ENCODE results near the gene PLEKHA6. TPM values are rescaled to one million over a fixed set of nuclear protein-coding genes. Genes with fewer than 3 reads are reported as not detected.

Gene PLEKHA6
- total and polyA plus RNA-seq, 2 of the 4 experiments (the other 2 are of a cell fraction): 8.2 to 19.9 TPM

DNA sequence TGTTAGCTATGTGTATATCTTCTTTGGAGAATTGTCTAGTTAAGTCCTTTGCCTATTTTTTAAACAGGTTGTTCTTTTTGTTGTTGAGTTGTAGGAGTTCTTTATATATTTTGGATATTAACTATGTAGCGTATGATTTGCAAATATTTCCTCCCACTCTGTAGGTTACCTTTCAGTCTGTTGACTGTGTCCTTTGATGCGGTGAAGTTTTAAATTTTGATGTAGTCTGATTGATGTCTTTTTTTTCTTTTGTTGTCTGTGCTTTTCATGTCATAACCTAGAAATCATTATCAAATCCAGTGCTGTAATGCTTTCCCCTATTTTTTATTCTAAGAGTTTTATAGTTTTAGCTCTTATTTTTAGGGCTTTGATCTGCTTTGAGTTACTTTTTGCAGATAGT lies 154.8 kb downstream of the PLEKHA6 start:
- in situ Hi-C loops (cut with MboI; ENCODE audit: low sequenced_read_pairs) (loop anchor here (5.0 kb wide), 1 partner anchor 38 kb away; the partner anchor contains the start of gene REN), dilution Hi-C loops (cut with HindIII; ENCODE audit: low sequenced_read_pairs, unreplicated experiment) (no loop called here), intact Hi-C loops (cut with micrococcal nuclease) (no loop called here)
- no CpG with 5 or more reads among the region's 2 CpGs for WGBS, 2 experiments (ENCODE audit: extremely low coverage in 2 of 2, insufficient read length in 1 of 2)
- H3K23ac ChIP-seq (ENCODE audit: low read depth, low read length): no peak overlapping the region
- H2BK15ac ChIP-seq (ENCODE audit: low read depth, low read length): no peak overlapping the region
- H3K18ac ChIP-seq (ENCODE audit: low read depth, low read length): no peak overlapping the region
- no peak overlapping the region for H3K14ac ChIP-seq (replicated peaks; ENCODE audit: low read depth, low read length)
- H3K36me3 ChIP-seq (ENCODE audit: control insufficient read depth, insufficient read depth, low read length): no peaks in the 10 kb centered on the region
- peaks cover 3% of the 10 kb centered on the region; the same call in 1 of the 2 replicates for H3K4me1 ChIP-seq (ENCODE audit: control insufficient read depth, insufficient read depth, low read length)
- no peak overlapping the region for H2BK20ac ChIP-seq (ENCODE audit: low read depth, low read length)
- H3K56ac ChIP-seq (ENCODE audit: extremely low read depth, insufficient read depth, low read length): no peak overlapping the region
- no peak overlapping the region for H2BK120ac ChIP-seq (ENCODE audit: low read depth, low read length)
- peaks cover 16% of the 10 kb centered on the region; the same call in 1 of the 2 replicates for H3K9me1 ChIP-seq (ENCODE audit: insufficient read depth, low read length)
- H3K4me3 ChIP-seq (ENCODE audit: insufficient read depth, low read depth, low read length): no peak overlapping the region
- no TSS peak for BruUV-seq (replicated peaks)
- no peak overlapping the region for H3K4me2 ChIP-seq (ENCODE audit: low read depth, low read length)
- H3K27me3 ChIP-seq (ENCODE audit: control insufficient read depth, insufficient read depth, low read length): no peaks in the 10 kb centered on the region
- H2AK9ac ChIP-seq (replicated peaks; ENCODE audit: low read depth, low read length, poor library complexity): no peak overlapping the region
- DNase-seq (no peak), ATAC-seq (ENCODE audit: low read depth) (no peak)
- no peak overlapping the region for H2AFZ ChIP-seq (replicated peaks; ENCODE audit: low read length, poor library complexity)
- H3K9me3 ChIP-seq (ENCODE audit: control insufficient read depth, insufficient read depth, low read length): no peaks in the 10 kb centered on the region
- no peak overlapping the region for H3K9ac ChIP-seq (ENCODE audit: low read depth, low read length)
- no peak overlapping the region for H3K4ac ChIP-seq (ENCODE audit: low read depth, low read length)
- no peak overlapping the region for H3K27ac ChIP-seq (ENCODE audit: insufficient read depth, low read length)
- ChIA-PET POLR2A (ENCODE audit: unreplicated experiment) (no interaction called here), CTCF (interaction anchor here (0.6 to 3.0 kb wide), 3 partner anchors 22 to 155 kb away, joined by 3 to 32 read pairs (median 9); partner anchors contain the start of gene PLEKHA6)
- H2BK5ac ChIP-seq (ENCODE audit: low read depth, low read length, poor library complexity, severe bottlenecking): no peak overlapping the region
- no peak overlapping the region for H4K91ac ChIP-seq (ENCODE audit: insufficient read depth, low read depth, low read length)
- no peaks in the 10 kb centered on the region for H3K79me1 ChIP-seq (ENCODE audit: low read depth in 1 of 2, low read length in 2 of 2)
- H4K20me1 ChIP-seq (ENCODE audit: insufficient read depth, low read length): no peaks in the 10 kb centered on the region
- TF ChIP-seq MAFK (IDR thresholded peaks at IDR 0.05; ENCODE audit: low read depth, low read length) (no peak), BHLHE40 (IDR thresholded peaks at IDR 0.05; ENCODE audit: low read depth, low read length) (no peak), NFE2L2 (IDR thresholded peaks at IDR 0.05; ENCODE audit: low read depth, low read length) (no peak), ELK1 (IDR thresholded peaks at IDR 0.05; ENCODE audit: borderline replicate concordance, low read depth, low read length) (no peak), MXI1 (IDR thresholded peaks at IDR 0.05; ENCODE audit: borderline replicate concordance, low read depth, low read length) (no peak), MAZ (IDR thresholded peaks at IDR 0.05; ENCODE audit: borderline replicate concordance, low read depth, low read length) (no peak), FOS (IDR thresholded peaks at IDR 0.05; ENCODE audit: low read depth, low read length) (no peak), RFX5 (IDR thresholded peaks at IDR 0.05; ENCODE audit: low read depth, low read length) (no peak), CHD1 (IDR thresholded peaks at IDR 0.05; ENCODE audit: low read depth, low read length) (no peak), POLR2A (IDR thresholded peaks at IDR 0.05; ENCODE audit: low read depth, low read length) (no peak)
- H4K8ac ChIP-seq (ENCODE audit: low read depth in 2 of 2, low read length in 2 of 2): no peak overlapping the region
- no peak overlapping the region for H2AK5ac ChIP-seq (ENCODE audit: low read depth, low read length)
- H4K5ac ChIP-seq (ENCODE audit: low read depth, low read length): no peak overlapping the region

All from IMR-90 (cell line).